CD8-positive, alpha-beta memory T cell (primary cell): ENCODE measurements around the gene MAP4K2. TPM values are rescaled to one million over a fixed set of nuclear protein-coding genes. Genes with fewer than 3 reads are reported as not detected.

Experiments used
- polyA plus RNA-seq: library from polyadenylated mRNA; unstranded; fragments of 300-500 nt; fragmentation: Illumina TruSeq; gene quantifications from one replicate; pipeline ENCODE4 v1.2.3, GENCODE V29; 2021
- total RNA-seq, 2 experiments: library from RNA; stranded (reverse); gene quantifications; one replicate each; pipeline ENCODE4 v1.2.3, GENCODE V29; 2021

MAP4K2 gene
- total and polyA plus RNA-seq, 3 experiments from 2014 or later: 39.0 to 55.3 (median 54.8) TPM

Other genes starting within 250 kb of the MAP4K2 start
- gene SLC22A11, start 247.3 kb downstream of the MAP4K2 start, total RNA-seq: not detected
- not detected for gene SLC22A11, start 247.3 kb downstream of the MAP4K2 start, polyA plus RNA-seq
- not detected for gene SLC22A12, start 212.0 kb downstream of the MAP4K2 start, total RNA-seq
- gene SLC22A12, start 212.0 kb downstream of the MAP4K2 start, polyA plus RNA-seq: not detected
- under 1 TPM; 0.55 to 0.75 TPM for gene NRXN2, start 80.0 kb downstream of the MAP4K2 start, total RNA-seq
- not detected for gene NRXN2, start 80.0 kb downstream of the MAP4K2 start, polyA plus RNA-seq
- gene RASGRP2, start 59.1 kb downstream of the MAP4K2 start, total RNA-seq: 10 to 100 TPM; 30.2 to 33.5 TPM
- 145 TPM for gene RASGRP2, start 59.1 kb downstream of the MAP4K2 start, polyA plus RNA-seq
- gene PYGM, start 43.2 kb downstream of the MAP4K2 start, total RNA-seq: 1 to 10 TPM; 2.2 TPM
- 0.15 TPM for gene PYGM, start 43.2 kb downstream of the MAP4K2 start, polyA plus RNA-seq
- 100 to 1,000 TPM; 403 to 423 TPM for gene SF1, start 24.7 kb downstream of the MAP4K2 start, total RNA-seq
- 176 TPM for gene SF1, start 24.7 kb downstream of the MAP4K2 start, polyA plus RNA-seq
- 10 to 100 TPM; 45.8 to 47.7 TPM for gene MEN1, start 7.3 kb upstream of the MAP4K2 start, total RNA-seq
- 45.0 TPM for gene MEN1, start 7.3 kb upstream of the MAP4K2 start, polyA plus RNA-seq
- 1 to 10 TPM in 1 of 2 experiments, under 1 TPM in 1; 0.66 to 2.3 TPM for gene CDC42BPG, start 41.4 kb upstream of the MAP4K2 start, total RNA-seq
- 0.52 TPM for gene CDC42BPG, start 41.4 kb upstream of the MAP4K2 start, polyA plus RNA-seq
- 100 to 1,000 TPM; 102 to 110 TPM for gene EHD1, start 75.4 kb upstream of the MAP4K2 start, total RNA-seq
- gene EHD1, start 75.4 kb upstream of the MAP4K2 start, polyA plus RNA-seq: 258 TPM
- 10 to 100 TPM; 25.7 to 27.0 TPM for gene ATG2A, start 114.0 kb upstream of the MAP4K2 start, total RNA-seq
- gene ATG2A, start 114.0 kb upstream of the MAP4K2 start, polyA plus RNA-seq: 7.6 TPM
- 10 to 100 TPM; 11.2 to 11.7 TPM for gene PPP2R5B, start 121.5 kb upstream of the MAP4K2 start, total RNA-seq
- 7.8 TPM for gene PPP2R5B, start 121.5 kb upstream of the MAP4K2 start, polyA plus RNA-seq
- gene GPHA2, start 132.7 kb upstream of the MAP4K2 start, total RNA-seq: not detected
- not detected for gene GPHA2, start 132.7 kb upstream of the MAP4K2 start, polyA plus RNA-seq
- not detected for gene MAJIN, start 168.9 kb upstream of the MAP4K2 start, total RNA-seq
- gene MAJIN, start 168.9 kb upstream of the MAP4K2 start, polyA plus RNA-seq: not detected
- under 1 TPM in 1 of 2 experiments, not detected in 1; 0.11 TPM for gene BATF2, start 193.8 kb upstream of the MAP4K2 start, total RNA-seq
- not detected for gene BATF2, start 193.8 kb upstream of the MAP4K2 start, polyA plus RNA-seq
- gene ARL2, start 210.9 kb upstream of the MAP4K2 start, total RNA-seq: 100 to 1,000 TPM; 125 TPM
- gene ARL2, start 210.9 kb upstream of the MAP4K2 start, polyA plus RNA-seq: 99.7 TPM
- gene SNX15, start 224.2 kb upstream of the MAP4K2 start, total RNA-seq: 10 to 100 TPM; 18.3 to 21.6 TPM
- 16.4 TPM for gene SNX15, start 224.2 kb upstream of the MAP4K2 start, polyA plus RNA-seq
- gene SAC3D1, start 238.0 kb upstream of the MAP4K2 start, total RNA-seq: 10 to 100 TPM; 24.8 to 27.1 TPM
- 12.0 TPM for gene SAC3D1, start 238.0 kb upstream of the MAP4K2 start, polyA plus RNA-seq